Measurements from ENCODE around the gene ACSL1. TPM values are rescaled to one million over a fixed set of nuclear protein-coding genes. Genes with fewer than 3 reads are reported as not detected.
"Not testable (repeated sequence)": the region's sequence is repeated elsewhere in the genome, so short reads cannot be mapped to it uniquely, and the experiment has no call there.

Gene ACSL1
- total RNA-seq = 370 TPM

- no peak for DNase-seq
These were observed at the start of gene ACSL1 for GRCh38 chr4:184825896-184826690. TSS of gene ACSL1 (minus strand) at chr4:184825968. CDS start at chr4:184803514, 22,454 bp downstream.

- no peak for DNase-seq
These were observed 47.3 kb upstream of the ACSL1 start for GRCh38 chr4:184873054-184873453.

GRCh38 chr4:184870718-184871117 lies 45.0 kb upstream of the ACSL1 start:
- no peak for DNase-seq

GRCh38 chr4:184868623-184869022 lies 42.9 kb upstream of the ACSL1 start:
- no peak for DNase-seq

GRCh38 chr4:184863916-184864315 lies 38.1 kb upstream of the ACSL1 start:
- no peak for DNase-seq

- no peak for DNase-seq
These were observed 35.3 kb upstream of the ACSL1 start for GRCh38 chr4:184861047-184861446.

GRCh38 chr4:184860018-184860779 lies 34.4 kb upstream of the ACSL1 start:
- no peak for DNase-seq

- no peak for DNase-seq
These were observed 31.8 kb upstream of the ACSL1 start for GRCh38 chr4:184857441-184858121.

- no peak for DNase-seq
These were observed 30.5 kb upstream of the ACSL1 start for GRCh38 chr4:184856277-184856609.

- no peak for DNase-seq
These were observed 28.9 kb upstream of the ACSL1 start for GRCh38 chr4:184854673-184855072.

- no peak for DNase-seq
These were observed 27.7 kb upstream of the ACSL1 start for GRCh38 chr4:184853436-184853835.

GRCh38 chr4:184851886-184852285 lies 26.1 kb upstream of the ACSL1 start:
- no peak for DNase-seq

- no peak for DNase-seq
These were observed 25.4 kb upstream of the ACSL1 start for GRCh38 chr4:184851200-184851541.

GRCh38 chr4:184850431-184851199 lies 24.8 kb upstream of the ACSL1 start:
- DNase-seq = no peak

GRCh38 chr4:184850018-184850417 lies 24.2 kb upstream of the ACSL1 start:
- no peak for DNase-seq

GRCh38 chr4:184849185-184849584 lies 23.4 kb upstream of the ACSL1 start:
- no peak for DNase-seq

GRCh38 chr4:184848510-184848909 lies 22.7 kb upstream of the ACSL1 start:
- no peak for DNase-seq

GRCh38 chr4:184846531-184846930 lies 20.8 kb upstream of the ACSL1 start:
- DNase-seq = no peak

GRCh38 chr4:184845367-184846021 lies 19.7 kb upstream of the ACSL1 start:
- peak; percentile 49 for DNase-seq

GRCh38 chr4:184844742-184845141 lies 19.0 kb upstream of the ACSL1 start:
- DNase-seq = no peak

- DNase-seq = no peak
These were observed 18.3 kb upstream of the ACSL1 start for GRCh38 chr4:184843984-184844554.

- DNase-seq = not testable (repeated sequence)
These were observed 13.3 kb upstream of the ACSL1 start for GRCh38 chr4:184839075-184839399.

All from skin of body (tissue), 2 donors.